Measurements from ENCODE around the gene LYRM4.
"Not testable (repeated sequence)": the region's sequence is repeated elsewhere in the genome, so short reads cannot be mapped to it uniquely, and the experiment has no call there.

LYRM4 gene

DNA sequence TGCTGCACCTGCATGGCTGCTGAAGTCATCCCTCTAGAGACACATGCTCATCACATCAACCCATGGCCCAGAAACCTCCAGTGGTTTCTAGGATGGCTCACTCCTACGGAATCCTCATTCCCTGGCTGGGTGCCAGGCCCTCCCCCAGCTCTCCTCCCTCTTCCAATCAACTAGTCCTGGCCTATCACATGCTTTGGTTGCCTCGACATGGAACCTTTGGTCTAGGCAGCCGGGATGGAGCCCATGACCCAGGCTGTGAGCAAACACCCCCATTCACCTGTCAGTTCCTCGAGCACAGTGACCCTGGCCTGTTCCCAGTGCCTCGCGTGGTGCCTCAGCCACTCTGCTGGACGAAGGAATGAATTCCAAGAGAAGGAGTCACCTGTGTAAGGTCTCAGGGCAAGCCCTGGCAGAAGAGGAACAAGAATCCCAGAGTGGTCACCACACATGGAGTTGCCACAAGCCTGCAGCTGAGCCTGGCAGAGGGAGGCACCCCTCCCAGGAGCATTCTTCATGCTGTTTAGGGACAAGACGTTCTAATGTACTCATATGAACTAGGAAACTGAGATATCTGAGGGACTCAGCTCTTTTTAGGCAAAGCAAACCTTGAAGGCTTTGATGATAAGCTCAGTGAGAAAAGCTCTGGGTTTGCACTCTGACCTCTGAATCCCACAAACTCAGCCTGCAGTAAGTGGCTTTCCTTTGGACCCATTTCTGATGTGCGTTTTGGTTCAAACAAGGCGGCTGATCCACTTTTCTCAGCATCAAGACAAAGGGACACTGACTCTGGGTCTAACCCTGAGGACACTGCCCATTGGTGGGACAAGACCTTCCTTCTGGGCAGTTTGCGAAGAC is 135.4 kb downstream of the LYRM4 start:
- FAIRE-seq (no peak), DNase-seq (ENCODE audit: insufficient read length, low spot score) (peak; percentile 54)

DNA sequence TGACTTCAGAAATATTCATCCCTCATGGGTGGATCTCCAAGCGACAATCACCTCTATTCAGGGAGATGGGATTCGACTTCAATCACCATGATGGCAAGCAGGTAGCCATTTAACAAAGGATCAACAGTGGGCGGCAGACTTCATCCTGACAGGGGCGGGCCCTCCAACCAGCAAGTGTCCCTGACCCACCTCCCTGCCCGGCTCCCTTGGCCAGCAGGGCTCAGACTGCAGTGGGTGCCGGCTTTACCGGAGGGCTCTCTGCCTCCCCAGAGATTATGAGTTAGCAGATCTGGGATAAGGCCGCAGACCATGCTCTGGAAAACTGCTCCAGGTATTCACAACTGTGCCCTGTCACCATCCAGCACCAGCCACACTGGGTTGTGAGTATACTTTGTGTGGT is 136.2 kb downstream of the LYRM4 start:
- no peak for FAIRE-seq
- no peak for DNase-seq (ENCODE audit: insufficient read length, low spot score)

DNA sequence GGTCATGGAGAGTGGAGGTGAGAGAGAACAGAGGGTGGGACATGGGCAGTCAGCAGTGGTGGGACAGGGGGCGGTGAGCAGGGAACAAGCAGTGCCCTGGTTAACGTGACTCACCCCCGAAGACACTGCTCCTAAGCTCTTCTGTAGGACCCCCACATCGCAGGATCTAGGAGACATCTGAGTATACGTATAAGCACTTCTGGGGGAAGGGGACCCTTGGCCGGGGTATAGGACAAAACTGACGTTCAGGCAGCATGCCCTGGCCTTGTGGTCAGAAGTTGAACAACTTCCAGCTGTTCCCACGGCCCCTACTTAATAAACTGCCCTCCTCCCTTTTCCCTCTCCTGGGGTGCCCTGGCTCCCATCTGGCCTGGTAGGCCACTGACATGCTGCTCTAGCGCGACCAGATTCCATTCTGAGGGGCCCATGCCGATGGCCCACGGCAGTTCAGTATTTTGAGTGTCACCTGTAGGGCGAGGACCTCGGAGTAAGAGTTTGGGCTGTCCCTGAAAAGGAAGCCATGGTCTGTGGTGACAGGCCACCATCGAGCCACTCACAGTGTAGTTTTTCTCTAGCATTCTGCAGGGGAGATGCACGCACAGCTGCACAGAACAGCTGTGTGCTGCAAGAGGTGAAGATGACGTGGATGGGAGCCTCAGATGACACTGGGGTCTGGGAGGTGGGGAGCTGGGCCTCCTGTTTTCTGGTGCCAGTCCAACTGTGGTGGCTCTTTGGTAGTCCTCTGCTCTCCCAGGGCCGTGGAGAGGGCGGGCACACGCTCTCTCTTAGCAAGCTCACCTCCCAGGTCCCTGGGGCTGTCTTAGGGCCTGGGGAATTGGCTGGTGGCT is 137.2 kb downstream of the LYRM4 start:
- no peak for FAIRE-seq
- no peak for DNase-seq (ENCODE audit: insufficient read length, low spot score)

DNA sequence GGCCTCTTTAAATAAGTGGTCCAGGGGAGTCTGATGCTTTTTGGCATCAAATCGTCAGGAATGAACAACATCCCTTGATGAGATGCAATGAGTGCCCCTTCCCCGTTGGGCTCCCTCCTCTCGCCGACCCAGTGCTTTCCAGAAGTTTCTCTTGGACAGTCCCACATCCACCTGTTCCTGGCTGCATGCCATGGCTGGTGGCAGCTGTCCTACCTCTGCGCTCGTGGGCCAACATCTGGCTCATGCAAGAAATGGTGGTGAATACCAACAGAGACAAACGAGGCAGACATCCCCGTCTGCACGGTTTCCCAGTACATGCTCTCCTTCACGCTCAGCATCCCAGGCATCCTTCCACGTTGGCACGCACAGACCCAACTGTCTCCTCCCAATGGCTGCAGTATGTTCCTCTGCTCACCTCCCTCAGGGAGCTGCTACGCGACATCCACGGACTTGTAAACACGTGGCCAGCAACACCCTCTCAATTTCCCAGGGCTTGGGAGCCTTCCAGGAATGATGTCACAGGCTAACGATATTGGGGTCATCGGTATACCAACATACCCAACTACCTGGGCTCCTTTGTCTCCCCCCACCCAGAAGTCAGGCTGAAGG is 138.1 kb downstream of the LYRM4 start:
- DNase-seq (ENCODE audit: insufficient read length, low spot score): no peak
- no peak for FAIRE-seq

DNA sequence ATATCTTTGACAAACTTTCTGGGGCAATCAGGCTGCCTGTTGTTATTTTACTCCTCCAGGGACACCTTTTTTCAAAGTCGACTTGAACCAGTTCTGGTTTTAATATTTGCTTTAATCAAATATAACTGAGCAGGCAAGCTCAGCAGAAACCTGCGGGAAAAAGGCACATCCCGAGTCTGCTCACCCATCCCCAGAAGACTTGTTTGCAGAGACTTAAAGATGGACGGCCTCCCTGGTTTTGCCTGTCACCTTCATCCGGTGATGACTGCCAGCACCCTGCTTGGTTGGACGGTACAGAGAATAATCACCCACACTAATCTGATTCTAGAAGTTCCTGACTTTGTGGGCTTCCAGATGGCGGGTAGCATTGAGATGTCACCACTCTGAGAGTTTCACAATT is 138.8 kb downstream of the LYRM4 start:
- no peak for DNase-seq (ENCODE audit: insufficient read length, low spot score)
- no peak for FAIRE-seq

DNA sequence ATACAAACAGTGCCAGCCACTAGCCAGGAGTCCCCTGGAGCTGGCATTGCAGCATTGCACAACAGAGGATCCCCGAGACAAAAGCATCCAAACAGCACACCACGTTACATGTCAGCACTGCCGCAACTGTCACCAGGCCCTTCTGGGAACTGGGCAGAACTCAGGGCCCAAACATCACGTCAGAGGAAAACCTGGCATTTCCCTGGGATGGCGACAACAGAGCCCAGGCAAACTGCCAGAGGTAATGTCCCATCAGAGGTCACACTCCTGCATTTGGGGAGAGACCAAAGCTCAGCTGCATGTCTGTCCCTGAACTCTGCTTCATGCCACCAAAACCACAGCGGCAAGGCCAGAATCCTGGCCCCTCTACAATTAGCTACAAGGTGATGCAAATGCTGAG is 139.3 kb downstream of the LYRM4 start:
- FAIRE-seq (no peak), DNase-seq (ENCODE audit: insufficient read length, low spot score) (no peak)

DNA sequence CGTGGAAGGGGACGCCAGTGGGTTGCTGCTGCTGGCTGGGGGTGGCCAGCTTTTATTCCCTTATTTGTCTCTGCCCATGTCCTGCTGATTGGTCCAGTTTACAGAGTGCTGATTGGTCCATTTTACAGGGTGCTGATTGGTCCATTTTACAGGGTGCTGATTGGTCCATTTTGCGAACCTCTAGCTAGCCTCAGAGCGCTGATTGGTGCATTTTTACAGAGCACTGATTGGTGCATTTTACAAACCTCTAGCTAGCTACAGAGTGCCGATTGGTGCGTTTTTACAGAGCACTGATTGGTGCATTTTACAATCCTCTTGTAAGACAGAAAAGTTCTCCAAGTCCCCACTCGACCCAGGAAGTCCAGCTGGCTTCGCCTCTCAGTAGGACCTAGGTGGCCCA is 140.2 kb downstream of the LYRM4 start:
- DNase-seq (ENCODE audit: insufficient read length, low spot score); FAIRE-seq: not testable (repeated sequence)

DNA sequence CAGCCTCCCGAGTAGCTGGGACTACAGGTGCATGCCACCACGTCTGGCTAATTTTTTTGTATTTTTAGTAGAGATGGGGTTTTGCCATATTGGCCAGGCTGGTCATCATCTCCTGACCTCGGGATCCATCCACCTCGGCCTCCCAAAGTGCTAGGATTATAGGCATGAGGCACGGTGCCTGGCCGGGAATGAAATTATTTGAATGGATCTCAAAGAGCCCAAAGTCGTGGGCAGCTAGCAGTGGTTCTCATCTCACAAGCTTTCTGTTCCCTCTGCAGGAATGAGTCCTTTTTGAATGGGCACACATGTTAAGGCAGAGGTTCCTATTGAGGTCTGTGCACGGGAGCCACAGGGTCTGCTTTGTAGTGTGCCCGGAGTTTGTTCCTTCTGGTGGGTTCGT is 140.7 kb downstream of the LYRM4 start:
- no peak for FAIRE-seq
- DNase-seq (ENCODE audit: insufficient read length, low spot score): no peak

DNA sequence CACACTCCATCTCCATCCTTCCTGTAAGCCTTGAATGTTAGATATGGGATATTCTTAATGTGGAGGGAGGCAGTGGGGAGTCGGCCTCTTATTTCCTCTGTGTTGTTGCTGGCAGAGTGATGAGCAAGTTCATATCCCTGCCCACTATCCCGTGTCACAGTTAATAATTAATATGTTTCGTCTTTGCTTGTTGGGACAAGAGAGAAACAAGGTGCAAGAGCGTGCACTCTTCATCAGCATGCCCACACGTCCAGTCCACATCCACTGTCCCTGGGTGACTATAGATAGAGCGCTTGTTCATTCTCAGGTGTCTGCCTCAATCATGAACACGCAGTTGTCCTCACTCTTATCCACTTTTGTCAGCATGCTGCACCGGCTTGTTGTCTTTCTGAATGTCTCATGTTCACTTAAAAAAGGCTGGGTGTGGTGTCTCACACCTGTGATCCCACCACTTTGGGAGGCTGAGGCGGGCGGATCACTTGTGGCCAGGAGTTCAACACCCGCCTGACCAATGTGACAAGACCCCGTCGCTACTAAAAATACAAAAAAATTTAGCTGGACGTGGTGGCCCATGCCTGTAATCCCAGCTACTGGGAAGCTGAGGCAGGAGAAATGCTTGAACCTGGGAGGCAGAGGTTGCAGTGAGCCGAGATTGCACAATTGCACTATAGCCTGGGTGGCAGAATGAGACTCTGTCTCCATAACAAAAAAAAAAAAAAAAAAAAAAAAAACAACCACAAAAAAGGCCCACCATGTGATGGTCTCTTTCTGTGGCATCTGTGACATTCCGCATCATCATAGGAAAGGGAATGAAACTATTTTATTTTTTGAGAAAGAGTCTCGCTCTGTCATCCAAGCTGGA is 141.4 kb downstream of the LYRM4 start:
- no peak for FAIRE-seq
- DNase-seq (ENCODE audit: insufficient read length, low spot score): no peak

DNA sequence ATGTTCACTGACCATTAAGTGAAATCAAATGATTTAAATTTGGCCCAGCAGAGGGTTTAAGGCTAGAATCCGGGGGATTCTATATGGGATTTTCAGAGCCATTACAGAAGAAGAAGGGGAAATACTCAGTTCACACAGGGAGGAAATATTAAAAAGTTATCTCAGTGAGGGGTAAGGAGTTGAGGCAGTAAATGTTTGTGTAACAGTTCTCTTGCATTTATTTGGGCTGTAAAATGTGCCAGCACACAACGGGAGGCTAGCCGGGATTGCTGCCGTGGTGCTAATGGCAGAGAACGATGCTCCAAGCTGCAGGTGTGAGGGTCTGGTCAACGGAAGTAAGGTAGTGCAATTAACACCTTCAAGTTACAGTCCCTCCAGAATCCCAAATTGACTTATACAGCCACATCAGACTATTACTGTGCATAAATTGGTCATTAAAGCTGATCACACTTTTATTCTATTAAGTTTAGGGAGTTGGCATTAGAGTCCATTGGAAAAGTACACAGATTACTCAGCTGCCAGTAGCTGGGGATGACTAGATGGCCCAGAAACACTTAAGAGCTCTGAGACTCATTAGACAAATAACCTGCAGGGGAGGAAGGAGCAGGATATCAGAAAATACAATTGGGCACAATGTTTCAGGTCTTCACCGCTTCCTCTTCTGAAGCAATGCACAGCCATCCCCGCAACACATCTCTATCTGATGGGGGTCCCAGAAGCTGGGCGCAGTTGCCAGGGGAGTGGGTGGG is 144.3 kb downstream of the LYRM4 start:
- DNase-seq (ENCODE audit: insufficient read length, low spot score) (no peak), FAIRE-seq (no peak)

DNA sequence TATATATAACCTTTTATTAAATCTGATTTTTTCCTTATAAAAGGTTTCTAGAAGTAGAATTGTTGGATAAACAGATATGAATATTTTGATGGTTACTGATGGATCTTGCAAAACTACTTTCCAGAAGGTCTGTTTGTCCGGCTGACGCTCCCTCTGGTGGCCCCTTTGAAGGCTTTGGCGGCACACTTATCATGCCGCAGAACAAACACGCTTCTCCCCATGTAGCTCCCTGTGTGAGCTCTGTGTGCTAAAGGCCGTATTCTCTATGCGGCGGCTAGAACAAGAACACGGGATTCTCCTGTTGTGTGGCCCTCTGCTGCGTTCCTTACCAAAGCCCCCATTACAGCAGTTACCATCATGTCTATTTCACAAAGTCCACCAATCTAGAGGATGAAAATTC is 145.6 kb downstream of the LYRM4 start:
- no peak for DNase-seq (ENCODE audit: insufficient read length, low spot score)
- no peak for FAIRE-seq

DNA sequence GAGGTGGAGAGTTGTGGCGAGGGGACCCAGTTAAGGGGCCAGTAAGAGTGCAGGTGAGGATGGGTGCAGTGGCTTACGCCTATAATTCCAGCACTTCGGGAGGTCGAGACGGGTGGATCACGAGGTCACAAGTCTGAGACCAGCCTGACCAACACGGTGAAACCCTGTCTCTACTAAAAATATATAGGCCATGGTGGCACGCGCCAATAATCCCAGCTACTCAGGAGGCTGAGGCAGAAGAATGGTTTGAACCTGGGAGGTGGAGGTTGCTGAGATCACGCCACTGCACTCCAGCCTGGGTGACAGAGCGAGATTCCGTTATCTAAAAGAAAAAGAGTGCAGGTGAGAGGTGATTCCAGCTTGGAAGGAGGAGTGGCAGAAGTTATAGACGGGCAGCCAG is 147.7 kb downstream of the LYRM4 start:
- no peak for FAIRE-seq
- no peak for DNase-seq (ENCODE audit: insufficient read length, low spot score)

DNA sequence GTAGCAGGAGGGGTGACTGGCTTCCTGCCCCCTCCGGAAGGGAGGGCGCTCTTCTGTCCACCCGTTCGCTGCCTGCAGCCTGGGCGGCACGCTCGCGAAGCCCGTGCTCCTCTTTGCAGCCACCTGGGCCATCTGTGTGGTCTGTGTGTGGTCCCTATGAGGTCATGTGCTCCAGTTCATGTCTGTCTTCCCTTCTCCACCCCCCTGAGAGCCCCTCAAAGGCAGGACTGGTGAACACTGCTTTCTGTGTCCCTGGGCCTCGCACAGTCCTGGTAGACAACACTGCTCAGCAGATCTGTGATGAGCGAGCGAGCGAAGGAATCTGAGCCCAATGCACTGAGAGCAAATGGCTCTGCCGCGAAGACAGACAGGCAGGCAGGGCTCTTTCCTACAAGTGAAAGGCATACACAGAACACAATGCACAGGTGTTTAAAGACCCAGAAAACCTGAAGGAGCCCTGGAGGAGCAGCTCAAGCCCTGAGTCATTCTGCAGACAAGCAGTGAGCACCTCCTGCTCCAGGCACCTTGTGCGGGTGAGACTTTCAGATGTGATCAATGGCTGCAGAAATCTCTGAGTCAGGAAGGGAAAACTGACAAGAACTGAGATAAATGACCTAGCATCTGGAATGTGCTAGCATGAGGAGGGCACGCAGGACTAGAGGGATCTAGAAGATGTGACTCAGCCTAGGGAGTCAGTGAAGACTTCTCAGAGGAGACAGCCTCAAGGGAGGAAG is 148.5 kb downstream of the LYRM4 start:
- FAIRE-seq: no peak
- peak; percentile 69 for DNase-seq (ENCODE audit: insufficient read length, low spot score)

DNA sequence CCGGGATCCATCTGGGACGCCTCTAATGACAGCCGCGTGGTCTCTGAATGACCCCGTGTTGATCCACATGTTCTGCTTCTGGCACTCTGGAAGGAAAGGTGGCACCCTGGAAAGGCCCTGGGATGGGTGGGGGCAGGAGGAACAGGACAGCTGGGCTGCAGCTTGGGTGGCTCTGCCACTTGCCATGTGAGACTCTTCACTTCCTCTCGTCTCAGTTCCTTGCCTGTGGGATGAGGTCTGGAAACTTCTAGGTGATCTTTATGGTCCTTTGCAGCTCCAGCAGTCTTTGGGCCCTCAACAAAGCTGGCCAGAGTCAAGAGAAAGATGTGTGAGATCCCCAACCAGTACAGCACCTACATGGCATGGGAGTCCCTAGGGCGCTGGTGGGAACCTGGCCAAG is 149.1 kb downstream of the LYRM4 start:
- FAIRE-seq (no peak), DNase-seq (ENCODE audit: insufficient read length, low spot score) (no peak)

DNA sequence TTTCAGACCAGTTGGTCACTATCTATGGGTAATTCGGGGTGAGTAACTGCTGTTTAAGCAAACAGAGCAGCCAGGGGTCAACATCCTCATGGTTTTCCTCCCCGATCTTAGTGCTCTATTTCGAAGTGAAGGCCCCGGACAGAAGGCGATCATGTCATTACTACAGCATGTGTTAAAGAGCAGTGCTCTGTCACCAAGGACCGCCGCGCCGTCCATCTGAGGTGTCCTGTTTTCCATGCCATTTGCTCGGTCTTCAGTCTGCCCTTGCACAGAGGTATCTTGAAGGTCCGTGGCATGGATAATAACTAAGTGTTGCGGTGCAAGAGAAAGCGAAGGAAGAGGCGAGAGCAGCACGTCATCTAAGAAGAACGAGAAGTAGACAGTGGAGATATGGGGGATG is 150.5 kb downstream of the LYRM4 start:
- no peak for FAIRE-seq

DNA sequence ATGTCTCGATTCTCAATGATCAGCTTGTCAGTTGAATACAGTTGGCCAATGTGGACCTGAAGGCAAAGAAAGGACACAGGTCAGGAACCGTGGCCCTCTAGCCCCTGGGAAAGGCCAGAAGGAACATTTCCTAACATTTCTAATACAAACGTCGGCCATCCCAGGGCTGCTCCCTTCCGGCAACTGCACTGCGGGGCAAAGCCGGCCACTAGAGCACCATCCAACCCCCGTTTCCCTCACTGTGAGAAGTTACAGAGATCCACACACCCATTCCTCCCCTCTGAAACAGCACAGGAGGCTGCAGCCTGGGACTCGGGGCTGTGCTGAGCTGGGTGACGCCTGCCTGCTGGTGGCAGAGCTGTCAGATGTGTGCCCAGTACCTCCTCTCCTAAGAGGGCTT is 151.3 kb downstream of the LYRM4 start:
- FAIRE-seq (no peak), DNase-seq (ENCODE audit: insufficient read length, low spot score) (no peak)

More for the DNA sequence above, 150.5 kb downstream of the LYRM4 start:
- DNase-seq (ENCODE audit: insufficient read length, low spot score): no peak

DNA sequence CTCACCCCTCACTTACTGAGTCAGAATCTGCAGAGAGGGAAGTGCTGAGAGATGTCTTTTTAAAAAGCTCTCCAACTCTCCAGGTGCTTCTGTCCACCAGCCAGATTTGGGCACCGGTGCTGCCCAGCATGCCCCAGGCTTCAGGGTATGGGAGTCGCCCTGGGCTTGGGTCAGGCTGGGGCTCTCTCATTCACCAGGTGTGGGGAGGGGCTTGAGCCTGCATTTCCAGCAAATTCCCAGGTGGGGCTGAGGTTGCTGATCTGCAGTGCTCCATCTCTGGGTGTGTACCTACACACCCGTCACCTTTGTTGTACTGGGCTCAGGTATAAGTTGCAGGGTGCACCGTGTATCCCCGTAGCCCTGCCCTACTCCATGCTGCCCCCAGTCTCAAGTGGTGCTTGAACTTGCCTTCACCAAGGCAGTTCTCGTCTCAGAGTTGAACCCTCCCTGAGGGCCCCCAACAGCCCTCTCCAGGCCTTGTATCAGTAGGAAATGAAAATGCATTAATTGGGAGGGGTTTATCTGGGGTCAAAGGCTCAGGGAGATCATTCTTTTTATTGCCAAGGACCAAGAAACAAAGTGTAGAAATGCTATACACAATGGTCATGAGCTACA is 152.1 kb downstream of the LYRM4 start:
- FAIRE-seq: no peak
- no peak for DNase-seq (ENCODE audit: insufficient read length, low spot score)

DNA sequence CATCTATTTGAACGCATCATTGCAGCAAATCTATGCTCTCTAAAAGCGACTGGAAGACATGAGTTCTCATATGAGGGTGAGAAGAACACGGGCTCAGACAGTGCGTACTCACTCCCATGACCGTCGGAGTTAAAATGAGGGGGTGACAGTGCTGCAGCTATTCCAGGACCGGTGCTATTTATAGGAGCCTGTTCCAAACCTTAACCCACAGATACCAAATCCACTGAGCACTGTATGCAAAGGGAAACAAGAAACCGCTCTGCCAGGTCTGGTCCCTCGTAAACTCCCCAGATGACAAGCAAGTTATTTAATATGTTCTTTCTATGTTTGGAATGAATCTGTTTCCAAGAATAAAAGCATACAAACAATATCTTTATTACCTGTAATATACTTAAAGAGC is 152.7 kb downstream of the LYRM4 start:
- no peak for FAIRE-seq
- DNase-seq (ENCODE audit: insufficient read length, low spot score): no peak

DNA sequence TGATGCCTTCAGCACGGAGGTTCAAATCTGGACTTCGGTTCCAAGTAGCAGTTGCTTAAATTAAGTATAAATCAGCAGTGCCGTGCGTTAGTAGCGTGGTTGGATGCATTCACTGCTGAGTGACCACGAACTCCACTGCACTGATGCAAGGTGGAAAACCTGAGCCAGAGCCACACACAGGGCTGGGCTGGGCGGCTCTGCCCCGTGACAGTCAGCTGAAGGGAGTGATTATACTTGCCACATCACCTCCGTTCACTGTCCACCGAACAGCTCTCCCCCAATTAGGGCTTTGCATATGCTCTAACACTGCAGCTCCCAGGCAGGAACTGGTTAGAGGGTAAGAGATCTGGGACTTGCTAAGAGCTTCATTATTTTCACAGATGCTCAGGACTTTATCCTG is 153.4 kb downstream of the LYRM4 start:
- FAIRE-seq (no peak), DNase-seq (ENCODE audit: insufficient read length, low spot score) (no peak)
